GM19438 (cell line): Measurements from ENCODE around the gene TMEM132D.

Experiments used
- ATAC-seq: cut with Tn5 transposase; IDR thresholded peaks from one replicate; pipeline ENCODE4 v1.9.1; 2021; ENCODE audit warnings: low read depth; ENCODE audit not compliant: unreplicated experiment

TMEM132D gene

GRCh38 chr12:129753586-129753985, 150.2 kb downstream of the TMEM132D start:
- ATAC-seq: no peak

GRCh38 chr12:129750421-129750820, 153.4 kb downstream of the TMEM132D start:
- no peak for ATAC-seq

- ATAC-seq: no peak
Observed at GRCh38 chr12:129746318-129746717, 157.5 kb downstream of the TMEM132D start.

- ATAC-seq: no peak
Observed at GRCh38 chr12:129729170-129729569, 174.7 kb downstream of the TMEM132D start.

GRCh38 chr12:129727100-129727499, 176.7 kb downstream of the TMEM132D start:
- ATAC-seq: no peak

GRCh38 chr12:129723260-129723659, 180.6 kb downstream of the TMEM132D start:
- no peak for ATAC-seq

GRCh38 chr12:129720618-129721017, 183.2 kb downstream of the TMEM132D start:
- no peak for ATAC-seq

GRCh38 chr12:129719416-129719815, 184.4 kb downstream of the TMEM132D start:
- no peak for ATAC-seq

- no peak for ATAC-seq
Observed at GRCh38 chr12:129717438-129717837, 186.4 kb downstream of the TMEM132D start.

GRCh38 chr12:129716825-129717224, 187.0 kb downstream of the TMEM132D start:
- ATAC-seq: no peak

GRCh38 chr12:129706716-129707115, 197.1 kb downstream of the TMEM132D start:
- ATAC-seq: no peak

GRCh38 chr12:129704232-129704830, 199.5 kb downstream of the TMEM132D start:
- no peak for ATAC-seq

- ATAC-seq: no peak
Observed at GRCh38 chr12:129701631-129702101, 202.2 kb downstream of the TMEM132D start.

GRCh38 chr12:129700036-129700435, 203.8 kb downstream of the TMEM132D start:
- ATAC-seq: no peak

GRCh38 chr12:129696926-129697325, 206.9 kb downstream of the TMEM132D start:
- no peak for ATAC-seq

- ATAC-seq: no peak
Observed at GRCh38 chr12:129696405-129696804, 207.4 kb downstream of the TMEM132D start.

- no peak for ATAC-seq
Observed at GRCh38 chr12:129693731-129694130, 210.1 kb downstream of the TMEM132D start.

- ATAC-seq: no peak
Observed at GRCh38 chr12:129687731-129688130, 216.1 kb downstream of the TMEM132D start.

- no peak for ATAC-seq
Observed at GRCh38 chr12:129681830-129682229, 222.0 kb downstream of the TMEM132D start.

- ATAC-seq: no peak
Observed at GRCh38 chr12:129681151-129681550, 222.7 kb downstream of the TMEM132D start.

GRCh38 chr12:129676411-129676810, 227.4 kb downstream of the TMEM132D start:
- no peak for ATAC-seq

GRCh38 chr12:129675947-129676346, 227.9 kb downstream of the TMEM132D start:
- no peak for ATAC-seq

GRCh38 chr12:129675496-129675895, 228.3 kb downstream of the TMEM132D start:
- ATAC-seq: no peak
